Spinal cord (tissue), 10 donors: Measurements from ENCODE around the gene ALG8. TPM values are rescaled to one million over a fixed set of nuclear protein-coding genes. Genes with fewer than 3 reads are reported as not detected.

ENCODE experiments used
- DNase-seq, 6 donors: peaks; one replicate each; pipeline versions ENCODE4 v3.0.0 to v3.0.0-alpha.2; 2013 to 2015; ENCODE audit warnings: low spot score in 6 of 6, low read depth in 4 of 6
- H3K27ac ChIP-seq: one replicate; pipeline ENCODE4 v1.5.1; 2013; ENCODE audit warnings: low read depth, low read length, control low read depth
- H3K27me3 ChIP-seq: one replicate; pipeline ENCODE4 v1.6.1; 2013; ENCODE audit warnings: low read length; ENCODE audit not compliant: control insufficient read depth, insufficient read depth
- H3K36me3 ChIP-seq: one replicate; pipeline ENCODE4 v1.6.1; 2013; ENCODE audit warnings: low read length; ENCODE audit not compliant: control insufficient read depth, insufficient read depth
- H3K4me1 ChIP-seq: one replicate; pipeline ENCODE4 v1.6.1; 2013; ENCODE audit warnings: low read length; ENCODE audit not compliant: control insufficient read depth, insufficient read depth
- H3K4me3 ChIP-seq: one replicate; pipeline ENCODE4 v1.5.1; 2013; ENCODE audit warnings: low read depth, low read length, control low read depth
- H3K9me3 ChIP-seq: one replicate; pipeline ENCODE4 v1.6.1; 2013; ENCODE audit warnings: low read length; ENCODE audit not compliant: control insufficient read depth, insufficient read depth
- WGBS: methylation state at CpG from one replicate; pipeline ENCODE4 v1.1.5; 2013; ENCODE audit warnings: missing lambda C conversion rate; ENCODE audit not compliant: insufficient coverage; 5-methylcytosine and 5-hydroxymethylcytosine counted together
- polyA plus RNA-seq, 2 donors: library from polyadenylated mRNA; unstranded; fragments of 120-200 nt; gene quantifications; one replicate each; pipeline ENCODE4 v1.2.1, GENCODE V29; 2013; ENCODE audit not compliant: insufficient read length in 2 of 2
- total RNA-seq, 2 donors: library from RNA; depleted of rRNA in 1 of 2; stranded (reverse); fragments of 120-200 nt in 1 of 2; fragments of >200 nt in 1 of 2; gene quantifications; one replicate each; pipeline versions ENCODE4 v1.2.3 to v1.2.4, GENCODE V29; 2013 to 2014
- donor health status: healthy.

The ALG8 gene
- total and polyA plus RNA-seq, 4 donors = 38.0 to 55.7 (median 45.6) TPM

- WGBS = 83% methylated on average over 2 of the region's 2 CpGs
- peaks cover 11% of the 10 kb centered on the region for H3K4me1 ChIP-seq
- H3K27ac ChIP-seq = no peak overlapping the region
- no peaks in the 10 kb centered on the region for H3K9me3 ChIP-seq
- H3K36me3 ChIP-seq = no peaks in the 10 kb centered on the region
- DNase-seq = no peak
- no peaks in the 10 kb centered on the region for H3K27me3 ChIP-seq
- H3K4me3 ChIP-seq = no peak overlapping the region
These were observed 21.9 kb upstream of the ALG8 start for GRCh38 chr11:78161346-78161745.

GRCh38 chr11:78160557-78160956 lies 21.1 kb upstream of the ALG8 start:
- H3K36me3 ChIP-seq = no peaks in the 10 kb centered on the region
- H3K27me3 ChIP-seq = no peaks in the 10 kb centered on the region
- no peak for DNase-seq
- H3K27ac ChIP-seq = no peak overlapping the region
- H3K4me1 ChIP-seq = peaks cover 11% of the 10 kb centered on the region
- no peak overlapping the region for H3K4me3 ChIP-seq
- WGBS = no CpG with 5 or more reads among the region's 1 CpG
- H3K9me3 ChIP-seq = no peaks in the 10 kb centered on the region

- DNase-seq = peak in 3 of 6 donors; percentile 6 to 68 (median 13)
- H3K9me3 ChIP-seq = no peaks in the 10 kb centered on the region
These were observed 19.7 kb upstream of the ALG8 start for GRCh38 chr11:78158987-78159652.

GRCh38 chr11:78156127-78156844 lies 16.9 kb upstream of the ALG8 start:
- Histone ChIP-seq H3K9me3 (no peaks in the 10 kb centered on the region), H3K4me1 (peaks cover 11% of the 10 kb centered on the region), H3K4me3 (no peak overlapping the region), H3K27me3 (no peaks in the 10 kb centered on the region), H3K36me3 (no peaks in the 10 kb centered on the region), H3K27ac (no peak overlapping the region)
- 42% methylated on average over 3 of the region's 6 CpGs for WGBS
- DNase-seq = peak in 1 of 6 donors; percentile 19

More at GRCh38 chr11:78158987-78159652, 19.7 kb upstream of the ALG8 start:
- H3K4me1 ChIP-seq = peaks cover 11% of the 10 kb centered on the region
- H3K27me3 ChIP-seq = no peaks in the 10 kb centered on the region
- H3K27ac ChIP-seq = peak overlapping the region; percentile 76
- H3K36me3 ChIP-seq = no peaks in the 10 kb centered on the region
- WGBS = 94% methylated on average over 2 of the region's 6 CpGs
- H3K4me3 ChIP-seq = no peak overlapping the region

GRCh38 chr11:78151804-78152203 lies 12.4 kb upstream of the ALG8 start:
- no peak overlapping the region for H3K4me3 ChIP-seq
- H3K4me1 ChIP-seq = no peaks in the 10 kb centered on the region
- H3K27me3 ChIP-seq = no peaks in the 10 kb centered on the region
- DNase-seq = no peak
- no peak overlapping the region for H3K27ac ChIP-seq
- no peaks in the 10 kb centered on the region for H3K9me3 ChIP-seq
- no peaks in the 10 kb centered on the region for H3K36me3 ChIP-seq

GRCh38 chr11:78150754-78151153 lies 11.3 kb upstream of the ALG8 start:
- H3K4me3 ChIP-seq = no peak overlapping the region
- H3K27me3 ChIP-seq = no peaks in the 10 kb centered on the region
- no peak for DNase-seq
- no peaks in the 10 kb centered on the region for H3K9me3 ChIP-seq
- no peaks in the 10 kb centered on the region for H3K36me3 ChIP-seq
- no peak overlapping the region for H3K27ac ChIP-seq
- H3K4me1 ChIP-seq = no peaks in the 10 kb centered on the region

- no peaks in the 10 kb centered on the region for H3K9me3 ChIP-seq
- H3K36me3 ChIP-seq = no peaks in the 10 kb centered on the region
- no peaks in the 10 kb centered on the region for H3K27me3 ChIP-seq
- H3K27ac ChIP-seq = no peak overlapping the region
- DNase-seq = no peak
- 100% methylated on average over 3 of the region's 4 CpGs for WGBS
- H3K4me1 ChIP-seq = no peaks in the 10 kb centered on the region
- H3K4me3 ChIP-seq = no peak overlapping the region
These were observed 10.9 kb upstream of the ALG8 start for GRCh38 chr11:78150346-78150745.

- DNase-seq = peak in 2 of 6 donors; percentile 47 to 48
- no CpG with 5 or more reads among the region's 1 CpG for WGBS
These were observed 10.2 kb upstream of the ALG8 start for GRCh38 chr11:78149646-78150045.

GRCh38 chr11:78147807-78148206 lies 8.4 kb upstream of the ALG8 start:
- no peaks in the 10 kb centered on the region for H3K27me3 ChIP-seq
- H3K36me3 ChIP-seq = peaks cover 5% of the 10 kb centered on the region
- H3K4me1 ChIP-seq = no peaks in the 10 kb centered on the region
- 57% methylated on average over 1 of the region's 2 CpGs for WGBS
- no peak overlapping the region for H3K4me3 ChIP-seq
- H3K27ac ChIP-seq = no peak overlapping the region
- no peaks in the 10 kb centered on the region for H3K9me3 ChIP-seq
- DNase-seq = no peak

More at GRCh38 chr11:78149646-78150045, 10.2 kb upstream of the ALG8 start:
- Histone ChIP-seq H3K4me3 (no peak overlapping the region), H3K27me3 (no peaks in the 10 kb centered on the region), H3K9me3 (no peaks in the 10 kb centered on the region), H3K27ac (no peak overlapping the region), H3K4me1 (no peaks in the 10 kb centered on the region), H3K36me3 (no peaks in the 10 kb centered on the region)

GRCh38 chr11:78145511-78146025 lies 6.1 kb upstream of the ALG8 start:
- Histone ChIP-seq H3K4me3 (no peak overlapping the region), H3K27ac (no peak overlapping the region)
- 100% methylated on average over 1 of the region's 1 CpG for WGBS

More at GRCh38 chr11:78145511-78146025, 6.1 kb upstream of the ALG8 start:
- Histone ChIP-seq H3K4me1 (peaks cover 3% of the 10 kb centered on the region), H3K9me3 (no peaks in the 10 kb centered on the region), H3K27me3 (no peaks in the 10 kb centered on the region), H3K36me3 (peaks cover 13% of the 10 kb centered on the region)
- no peak for DNase-seq
